Activated CD4-positive, alpha-beta T cell treated with anti-CD3 and anti-CD28 coated beads, Interleukin-10, Interleukin-2, amounts not matched to agents 100 ng/mL and 50 ng/mL, durations not matched to agents 16 hours and 8 hours (primary cell): ENCODE measurements around the gene GAS7.

Experiments
- DNase-seq: peaks from one replicate; pipeline ENCODE4 v3.0.0-alpha.2; 2020

The GAS7 gene

GRCh38 chr17:10200016-10200415, 1.6 kb upstream of the GAS7 start:
- DNase-seq = no peak

GRCh38 chr17:10197721-10198508, 491 bp downstream of the GAS7 start:
- DNase-seq = no peak

- DNase-seq = no peak
Measured at GRCh38 chr17:10197362-10197720, 1.1 kb downstream of the GAS7 start.

- no peak for DNase-seq
Measured at GRCh38 chr17:10196941-10197340, 1.5 kb downstream of the GAS7 start.

- DNase-seq = no peak
Measured at GRCh38 chr17:10196384-10196895, 2.0 kb downstream of the GAS7 start.

- DNase-seq = no peak
Measured at GRCh38 chr17:10195090-10195805, 3.2 kb downstream of the GAS7 start.

GRCh38 chr17:10193632-10194031, 4.8 kb downstream of the GAS7 start:
- DNase-seq = no peak

- DNase-seq = no peak
Measured at GRCh38 chr17:10192972-10193371, 5.4 kb downstream of the GAS7 start.

- DNase-seq = no peak
Measured at GRCh38 chr17:10192461-10192860, 5.9 kb downstream of the GAS7 start.

GRCh38 chr17:10187456-10187855, 10.9 kb downstream of the GAS7 start:
- DNase-seq = no peak

- DNase-seq = no peak
Measured at GRCh38 chr17:10186771-10187410, 11.5 kb downstream of the GAS7 start.

GRCh38 chr17:10183931-10184930, 14.2 kb downstream of the GAS7 start:
- no peak for DNase-seq

- DNase-seq = no peak
Measured at GRCh38 chr17:10182785-10183184, 15.6 kb downstream of the GAS7 start.

GRCh38 chr17:10178506-10178991, 19.9 kb downstream of the GAS7 start:
- no peak for DNase-seq

- DNase-seq = no peak
Measured at GRCh38 chr17:10177913-10178505, 20.4 kb downstream of the GAS7 start.

- no peak for DNase-seq
Measured at GRCh38 chr17:10177131-10177912, 21.1 kb downstream of the GAS7 start.

GRCh38 chr17:10173913-10174312, 24.5 kb downstream of the GAS7 start:
- no peak for DNase-seq

GRCh38 chr17:10172778-10173177, 25.6 kb downstream of the GAS7 start:
- DNase-seq = no peak

GRCh38 chr17:10172241-10172741, 26.1 kb downstream of the GAS7 start:
- no peak for DNase-seq

GRCh38 chr17:10171581-10171981, 26.8 kb downstream of the GAS7 start:
- DNase-seq = peak; percentile 43

- DNase-seq = no peak
Measured at GRCh38 chr17:10171122-10171571, 27.3 kb downstream of the GAS7 start.
